Keratinocyte (primary cell): ENCODE data around the gene MMP19.

Source experiments
- CTCF ChIP-seq, 3 experiments: IDR thresholded peaks in 1 of 3; conservative IDR thresholded peaks in 1 of 3; optimal IDR thresholded peaks in 1 of 3; 2 replicates in 2 of 3; 3 replicates in 1 of 3; pipeline versions ENCODE3 to v1.5.1; 2011; ENCODE audit warnings: low read length in 3 of 3, mild to moderate bottlenecking in 3 of 3, moderate library complexity in 2 of 3, control low read depth in 1 of 3, inconsistent platforms in 1 of 3; ENCODE audit not compliant: insufficient read depth in 2 of 3; ENCODE audit errors: extremely low read depth in 1 of 3
- EZH2 ChIP-seq: IDR thresholded peaks from one replicate; pipeline ENCODE4 v1.6.1; 2012; ENCODE audit warnings: inconsistent platforms, mild to moderate bottlenecking, low read length, moderate library complexity

DNA sequence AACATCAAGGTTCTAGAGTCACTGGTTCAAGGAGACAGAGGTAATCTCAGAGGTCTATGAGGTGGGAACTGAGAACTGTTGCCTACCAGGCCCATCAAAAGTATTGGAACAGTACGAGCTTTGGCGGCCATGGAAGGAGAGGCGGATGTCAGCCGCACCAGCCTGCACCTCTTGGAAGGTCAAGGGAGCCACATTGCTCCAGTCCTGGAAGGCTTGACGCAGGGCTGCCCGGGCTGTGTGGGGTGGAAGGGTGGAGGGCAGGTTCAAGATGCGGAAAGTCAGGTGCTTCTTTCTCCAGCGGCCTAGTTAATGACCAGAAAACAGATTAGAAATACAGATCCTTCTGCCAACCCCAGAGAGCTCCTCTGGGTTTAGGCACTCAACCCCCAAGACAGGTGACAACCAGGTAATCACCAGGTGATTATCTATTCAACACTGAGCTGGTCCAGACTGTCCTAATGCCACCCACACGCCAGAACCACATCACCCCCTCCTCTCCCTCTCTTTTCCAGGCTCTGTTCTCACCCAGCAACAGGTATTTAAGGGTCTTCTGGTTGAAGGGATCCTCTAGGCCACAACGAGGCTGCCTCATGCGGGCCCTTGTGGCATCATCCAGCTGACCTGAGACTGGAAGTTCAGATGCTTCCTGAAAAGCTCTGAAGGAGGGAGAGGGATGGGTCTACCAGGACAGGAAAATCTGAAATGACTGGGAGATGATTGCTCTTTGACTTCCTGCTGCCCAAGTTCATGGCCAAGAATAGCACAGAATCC, 2.0 kb downstream of the MMP19 start:
- TF ChIP-seq CTCF (optimal IDR thresholded peaks at IDR 0.05 in 1 of 3, IDR thresholded peaks at IDR 0.05 in 1 of 3, conservative IDR thresholded peaks at IDR 0.05 in 1 of 3; ENCODE audit: extremely low read depth in 1 of 3, insufficient read depth in 2 of 3, low read length in 3 of 3) = no peak
- no peak for TF ChIP-seq EZH2
